NAMALWA (cell line): Measurements from ENCODE around the gene WWOX.
A peak's percentile ranks its signal among the peaks of the same experiment; 100 is the strongest.

Experiments used
- DNase-seq: peaks from one replicate; pipeline ENCODE4 v3.0.0-alpha.2; 2015; ENCODE audit warnings: low spot score

WWOX gene

DNA sequence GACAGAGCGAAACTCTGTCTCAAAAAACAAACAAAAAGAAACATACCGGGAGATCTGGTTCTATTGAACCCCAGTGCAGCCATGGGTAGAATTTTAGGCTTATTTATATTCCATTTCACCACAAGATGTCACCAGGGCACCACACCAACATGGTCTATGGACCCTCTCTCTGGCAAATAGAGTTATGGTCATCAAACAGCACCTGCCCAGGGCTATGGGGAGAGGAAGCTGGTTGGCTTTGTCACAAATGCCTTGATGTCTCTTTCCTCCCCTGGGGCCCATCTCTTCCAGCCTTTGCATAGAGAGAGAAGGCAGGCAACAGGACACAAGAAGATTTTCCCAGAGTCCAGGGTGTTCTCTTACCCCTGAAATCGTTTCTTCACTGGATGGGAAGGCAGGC is 128.4 kb downstream of the WWOX start:
- DNase-seq = peak; percentile 28

DNA sequence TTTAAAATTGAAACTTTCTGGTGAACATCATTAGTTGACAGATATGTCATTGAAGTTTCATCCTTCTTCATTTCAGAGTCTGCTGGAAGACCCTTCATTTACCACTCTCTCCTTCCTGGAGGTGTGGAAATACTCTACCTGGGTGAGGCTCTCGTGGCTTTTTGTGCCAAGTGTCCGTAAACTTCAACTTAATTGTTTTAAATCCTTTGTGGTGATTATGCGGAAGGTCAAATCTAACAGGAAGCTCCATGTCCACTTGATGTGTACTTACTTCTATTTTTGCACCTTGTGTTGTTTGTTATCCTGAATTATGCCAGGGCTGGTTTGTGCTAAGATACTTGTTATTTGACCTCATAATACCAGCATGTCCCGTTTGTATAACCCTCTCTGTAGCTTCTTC is 129.2 kb downstream of the WWOX start:
- no peak for DNase-seq

DNA sequence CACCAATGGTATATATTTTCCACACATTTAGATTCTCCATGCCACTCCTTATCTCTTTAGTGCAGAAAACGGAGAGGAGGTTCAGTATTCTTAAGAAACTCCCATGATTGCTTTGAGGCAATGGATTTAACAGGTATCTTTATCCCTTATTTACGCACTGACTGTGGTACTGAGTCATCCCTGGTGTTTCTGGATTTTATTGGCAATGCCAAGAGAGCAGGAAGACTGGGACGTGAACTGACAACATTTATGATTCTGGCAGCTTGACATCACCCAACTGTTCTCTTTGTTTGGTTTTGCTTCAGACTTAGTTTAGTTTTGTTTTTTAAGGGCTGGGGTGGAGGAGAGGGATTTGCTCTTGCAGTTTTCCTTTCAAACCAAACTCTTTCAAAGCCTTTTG is 131.4 kb downstream of the WWOX start:
- DNase-seq = no peak

DNA sequence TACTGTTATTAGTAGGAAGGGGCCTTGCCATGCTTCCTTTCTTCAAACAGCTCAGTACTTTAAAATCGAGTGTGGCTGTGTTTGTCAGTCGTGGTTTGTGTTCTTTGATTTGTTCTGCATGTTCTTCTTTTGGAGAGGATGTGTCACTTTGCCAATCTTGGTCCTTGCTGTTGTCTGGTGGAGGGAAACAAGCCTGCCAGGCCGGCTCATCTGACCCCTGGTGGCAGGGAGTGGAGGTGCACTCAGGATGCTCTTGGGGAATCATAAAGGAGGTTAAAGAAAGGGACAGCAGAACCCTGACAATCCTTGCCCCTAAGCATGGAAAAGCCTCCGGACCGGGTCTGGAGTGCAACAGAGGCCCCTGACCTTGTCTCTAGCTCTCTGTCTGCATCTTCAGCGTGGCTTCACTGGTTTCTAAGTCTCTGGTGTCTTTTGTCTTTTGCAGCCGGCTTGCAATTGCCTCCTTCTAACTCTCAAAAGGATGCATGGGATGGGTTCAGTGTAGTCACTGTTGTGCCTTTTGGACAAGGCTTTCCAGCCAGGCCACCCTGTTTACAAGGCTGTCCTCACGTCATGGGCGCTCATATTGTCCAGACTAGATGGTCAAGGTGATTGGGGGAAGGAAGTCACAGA is 135.8 kb downstream of the WWOX start:
- DNase-seq = peak; percentile 77

DNA sequence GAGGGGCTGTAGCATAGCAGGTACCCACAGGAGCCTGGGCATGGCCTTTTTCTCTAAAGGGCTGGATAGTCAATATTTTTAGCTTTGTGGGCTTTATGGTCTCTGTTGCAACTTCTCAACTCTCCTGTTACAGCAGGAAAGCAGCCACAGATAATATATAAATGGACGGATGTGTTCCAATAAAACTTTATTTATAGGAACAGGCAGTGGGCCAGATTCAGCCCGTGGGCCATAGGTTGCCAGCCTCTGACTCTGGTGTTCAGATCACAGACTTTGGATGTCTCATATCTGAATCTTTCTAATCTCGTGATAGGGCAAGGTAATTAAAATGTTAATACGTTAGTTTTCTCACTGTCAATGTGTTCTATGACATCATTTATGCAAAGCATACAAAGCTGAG is 136.4 kb downstream of the WWOX start:
- no peak for DNase-seq

DNA sequence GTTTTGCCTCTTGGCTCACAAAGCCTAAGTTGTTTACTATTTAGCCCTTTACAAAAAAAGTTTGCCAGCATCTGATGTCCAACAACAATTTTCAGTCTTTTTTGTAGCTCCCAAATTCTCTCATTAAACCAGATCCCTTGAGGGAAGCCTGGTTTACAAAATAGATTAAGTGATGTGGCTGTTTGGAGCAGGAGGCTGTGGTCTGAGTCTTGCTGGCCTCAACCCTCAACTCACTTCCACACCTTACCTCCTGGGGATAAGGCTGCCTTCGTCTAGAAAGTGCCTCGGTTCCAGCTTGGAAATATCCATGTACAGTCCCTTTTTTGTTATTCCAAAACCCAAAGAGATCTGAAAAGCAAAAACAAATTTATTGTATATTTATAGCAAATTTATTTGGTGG is 138.4 kb downstream of the WWOX start:
- DNase-seq = no peak

DNA sequence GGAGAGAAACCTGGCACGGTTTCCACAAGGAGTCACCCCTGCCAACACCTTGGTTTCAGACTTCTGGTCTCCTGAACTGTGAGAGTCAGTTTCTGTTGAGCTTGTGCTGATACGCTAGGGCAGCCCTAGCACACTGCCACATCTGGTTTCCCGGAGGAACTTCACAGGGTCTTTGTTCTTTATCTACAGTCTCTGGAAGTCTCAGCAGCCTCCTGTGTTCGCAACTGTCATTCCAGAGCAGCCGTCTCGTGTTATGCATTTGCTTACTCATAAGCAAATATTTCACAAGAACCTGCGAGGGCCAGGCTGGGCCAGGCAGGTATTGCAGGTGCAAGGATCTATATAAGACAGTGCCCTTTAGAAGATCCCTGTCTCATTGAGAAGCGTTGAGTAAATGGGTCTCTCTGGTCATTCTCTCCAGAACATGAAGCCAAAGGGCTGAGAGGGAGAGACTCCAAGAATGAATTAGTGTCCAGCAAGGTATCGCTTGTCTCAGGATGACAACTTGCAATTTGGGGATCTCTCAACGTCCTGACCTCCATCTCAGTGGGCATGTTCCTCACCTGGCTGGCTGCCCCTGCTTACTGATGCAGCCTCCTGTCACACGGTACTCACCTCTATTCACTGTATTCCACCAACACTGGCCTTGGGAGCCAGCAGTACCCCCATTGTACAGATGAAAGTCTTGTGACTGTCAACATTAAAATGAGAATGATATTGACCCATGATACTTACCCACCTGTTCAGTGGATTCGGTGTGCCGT is 141.2 kb downstream of the WWOX start:
- no peak for DNase-seq

DNA sequence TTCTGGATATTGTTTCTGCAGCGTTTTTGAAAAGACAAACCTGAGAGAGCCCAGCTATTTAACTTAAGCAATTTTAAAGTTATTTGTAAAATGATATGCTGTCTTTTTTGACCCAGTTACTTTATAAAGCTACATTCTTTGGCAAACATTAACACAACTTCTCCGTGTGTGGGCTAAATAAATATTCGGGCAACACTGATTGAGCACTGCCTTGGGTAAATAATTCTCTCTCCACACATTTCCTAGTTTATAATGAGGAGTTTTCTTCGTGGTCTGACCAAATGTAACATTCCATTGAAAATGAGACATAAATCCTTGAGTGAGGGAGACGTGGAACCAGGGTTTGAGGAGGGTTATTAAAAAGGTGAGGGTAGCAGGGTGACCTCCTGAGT is 142.8 kb downstream of the WWOX start:
- no peak for DNase-seq

DNA sequence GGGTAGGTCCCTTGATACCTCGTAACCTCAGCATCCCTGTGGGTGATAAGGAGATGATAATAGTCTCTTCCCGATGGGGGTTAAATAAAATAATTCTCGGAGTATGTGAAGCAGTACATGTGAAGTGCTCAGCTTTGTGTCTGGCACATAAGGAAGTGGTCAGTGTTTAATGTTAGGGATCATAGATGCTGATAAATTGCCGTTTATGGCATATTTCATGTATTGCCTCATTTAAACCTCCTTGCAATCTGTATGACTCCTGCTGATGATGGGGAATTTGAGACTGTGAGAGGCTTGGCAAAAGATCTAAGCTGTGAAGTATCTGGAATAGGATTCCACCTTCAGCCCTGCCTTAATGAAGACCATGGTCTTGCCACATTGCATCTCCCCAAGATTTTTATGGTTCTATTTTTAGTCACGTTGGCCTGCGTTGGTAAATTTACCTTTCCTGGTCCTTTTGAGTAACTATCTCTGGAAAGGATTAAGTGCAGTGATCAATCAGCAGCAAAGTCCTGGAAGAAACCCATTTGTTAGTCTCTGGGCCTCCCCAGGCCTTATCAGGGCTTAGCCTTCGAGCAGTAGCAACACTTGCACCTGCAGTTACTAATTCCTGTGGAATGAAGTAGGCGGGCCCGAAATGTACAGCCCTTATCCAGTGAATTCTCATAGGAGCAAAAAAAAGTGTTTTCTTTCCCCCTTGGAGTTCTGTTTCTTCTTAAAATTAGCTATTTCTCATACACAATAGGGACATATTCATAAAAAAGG is 144.9 kb downstream of the WWOX start:
- DNase-seq = no peak

DNA sequence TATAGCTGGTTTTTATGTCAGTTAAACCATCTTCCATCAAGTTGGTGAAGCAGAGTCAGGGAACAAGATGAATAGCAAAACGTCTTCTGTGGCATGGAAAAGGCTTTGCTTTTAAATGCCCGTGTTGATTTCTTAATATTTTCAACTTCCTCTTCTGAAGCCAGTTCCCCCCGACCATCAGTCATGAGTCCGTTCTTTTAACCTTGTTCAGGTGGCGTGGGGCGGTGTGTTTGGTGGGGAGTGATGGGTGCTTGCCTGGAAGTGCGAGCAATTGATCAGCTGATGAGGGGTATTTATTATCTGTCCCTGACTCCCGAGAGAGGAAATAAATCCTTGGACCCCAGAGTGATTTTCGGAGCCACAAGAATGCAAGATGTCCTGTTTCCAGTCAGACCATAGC is 147.1 kb downstream of the WWOX start:
- no peak for DNase-seq

DNA sequence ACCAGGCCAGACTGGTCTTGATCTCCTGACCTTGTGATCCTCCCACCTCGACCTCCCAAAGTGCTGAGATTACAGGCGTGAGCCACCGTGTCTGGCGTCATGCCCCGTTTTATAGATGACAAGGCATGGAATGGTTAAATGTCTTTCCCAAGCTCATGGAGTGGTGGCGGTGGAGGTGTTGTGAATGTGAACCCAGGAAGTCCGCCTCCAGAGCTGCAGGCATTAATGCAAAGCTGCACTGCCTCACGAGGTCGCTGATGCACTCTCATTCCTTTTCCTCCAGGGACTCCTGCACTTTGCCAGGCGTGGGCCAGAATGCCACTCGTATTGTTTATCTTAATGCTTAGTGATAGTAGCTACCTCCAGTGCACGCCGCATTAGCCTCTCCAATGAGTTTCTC is 149.6 kb downstream of the WWOX start:
- no peak for DNase-seq

DNA sequence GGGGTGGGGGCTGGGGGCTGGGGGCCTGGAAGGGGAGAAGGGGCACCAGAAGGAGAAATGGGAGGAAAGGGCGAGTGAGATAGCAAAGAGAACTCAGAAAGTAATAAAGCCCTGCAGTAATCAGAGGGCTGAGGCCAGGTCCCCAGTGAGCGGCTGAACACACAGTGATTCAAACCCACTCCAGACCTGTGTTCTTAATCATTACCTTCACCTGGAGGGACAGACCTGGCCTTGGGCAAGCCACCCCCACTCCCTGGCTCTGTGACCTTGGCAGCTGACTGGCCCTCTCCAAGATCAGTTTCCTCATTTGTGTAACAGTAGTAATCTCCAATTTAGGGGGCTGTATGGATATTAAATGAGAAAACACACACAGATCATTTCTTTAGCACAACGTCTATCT is 150.4 kb downstream of the WWOX start:
- no peak for DNase-seq

DNA sequence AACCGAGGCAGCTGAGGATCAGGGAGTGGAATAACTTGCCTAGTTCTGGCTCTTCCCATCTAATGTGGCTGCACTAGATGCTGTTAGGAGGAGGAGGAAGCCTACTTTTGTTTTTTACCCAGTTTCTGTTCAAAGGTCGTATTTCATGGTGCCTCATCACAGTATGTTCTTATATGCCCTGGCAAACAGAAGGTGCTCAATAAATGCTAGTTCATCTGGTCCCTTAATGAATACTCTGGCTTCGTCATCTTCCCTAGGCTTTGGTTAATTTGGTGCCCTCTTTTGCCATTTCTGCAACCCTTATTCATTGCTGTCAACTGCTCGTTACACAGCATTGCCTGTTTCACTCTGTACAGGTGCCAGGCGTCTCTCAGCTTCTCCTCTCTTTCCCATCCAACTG is 151.7 kb downstream of the WWOX start:
- DNase-seq = no peak

DNA sequence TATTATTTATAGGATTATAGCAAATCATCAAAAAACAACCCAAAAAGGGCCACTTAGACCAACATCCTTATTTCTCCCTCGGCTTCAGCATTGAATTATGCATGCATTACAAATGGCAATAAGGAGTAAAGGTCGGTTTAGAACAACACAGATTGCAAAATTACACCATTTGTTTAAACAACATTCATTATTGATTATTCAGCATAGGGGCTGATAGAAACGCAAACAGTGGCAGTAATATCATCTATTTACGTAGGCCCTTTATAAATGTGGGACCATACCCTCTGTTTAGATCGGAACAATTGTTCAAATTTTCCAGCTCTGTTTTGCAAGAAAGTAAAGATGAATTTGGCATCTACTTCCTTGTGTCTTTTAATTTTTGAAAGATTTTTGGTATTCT is 153.3 kb downstream of the WWOX start:
- DNase-seq = no peak

DNA sequence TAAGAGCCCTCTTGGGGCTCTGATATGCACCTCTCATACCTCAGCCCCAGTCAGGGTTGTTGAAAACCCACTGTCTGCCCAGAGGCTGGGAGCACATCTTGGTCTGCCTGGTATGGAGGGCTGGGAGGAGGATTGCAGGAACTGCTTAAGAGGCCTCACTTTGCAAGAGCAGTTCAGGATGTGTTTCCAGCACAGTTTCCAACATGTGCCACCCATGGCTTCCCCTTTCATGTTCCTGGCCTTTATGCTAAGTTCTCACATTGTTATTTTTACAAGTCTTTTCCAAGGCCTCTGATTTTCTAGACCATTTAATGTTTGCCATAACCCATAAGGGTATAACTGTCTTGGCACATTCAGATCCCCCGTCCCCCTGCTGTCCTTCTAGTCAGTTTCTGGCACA is 155.4 kb downstream of the WWOX start:
- no peak for DNase-seq

DNA sequence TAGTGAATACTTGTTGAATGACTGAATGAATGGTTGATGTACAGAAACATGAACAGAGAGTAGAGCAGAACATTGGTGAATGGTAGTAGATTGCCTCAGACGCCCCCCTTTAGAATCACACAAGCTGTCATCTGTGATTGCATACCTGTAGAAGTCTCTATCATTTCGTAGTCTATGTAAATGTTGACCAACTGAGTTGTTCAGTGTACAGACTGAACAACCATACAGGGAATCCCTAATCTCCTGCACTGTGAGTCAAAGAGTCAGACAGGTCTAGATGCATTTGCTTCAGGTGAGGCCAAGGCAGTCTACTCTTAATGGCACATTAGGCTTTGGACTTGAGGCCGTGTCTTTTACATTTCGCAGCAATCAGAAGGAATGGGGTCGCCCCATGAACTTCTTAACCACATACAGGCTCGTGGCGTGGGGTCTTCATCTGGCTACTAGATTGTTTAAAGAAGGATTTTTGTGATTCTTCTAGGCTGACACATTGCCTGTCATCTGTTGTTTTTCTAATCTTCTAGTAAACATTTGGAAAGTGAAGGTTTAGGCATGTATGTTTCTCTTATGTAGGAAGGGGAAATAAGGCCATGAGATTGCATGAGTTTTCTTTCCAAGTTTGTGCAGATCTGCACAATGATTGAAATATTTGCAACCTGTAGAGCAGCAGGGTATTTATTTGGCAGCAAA is 157.4 kb downstream of the WWOX start:
- no peak for DNase-seq

DNA sequence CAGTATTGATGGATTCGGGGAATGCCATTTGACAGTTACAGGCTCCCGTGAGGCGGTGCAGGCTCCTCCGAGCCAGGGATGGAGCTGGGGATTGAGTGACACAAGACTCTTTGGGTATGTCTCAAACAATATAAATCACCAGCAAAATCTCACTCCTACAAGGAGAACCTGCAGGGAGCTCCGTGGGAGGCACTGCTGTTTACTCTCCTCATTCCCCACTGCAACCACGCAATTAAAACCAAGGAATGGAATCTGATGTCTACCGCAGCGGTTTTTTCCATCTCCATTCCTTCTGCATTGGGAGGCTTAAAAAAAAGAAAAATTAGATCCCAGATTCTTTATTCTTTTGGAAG is 157.9 kb downstream of the WWOX start:
- DNase-seq = no peak

DNA sequence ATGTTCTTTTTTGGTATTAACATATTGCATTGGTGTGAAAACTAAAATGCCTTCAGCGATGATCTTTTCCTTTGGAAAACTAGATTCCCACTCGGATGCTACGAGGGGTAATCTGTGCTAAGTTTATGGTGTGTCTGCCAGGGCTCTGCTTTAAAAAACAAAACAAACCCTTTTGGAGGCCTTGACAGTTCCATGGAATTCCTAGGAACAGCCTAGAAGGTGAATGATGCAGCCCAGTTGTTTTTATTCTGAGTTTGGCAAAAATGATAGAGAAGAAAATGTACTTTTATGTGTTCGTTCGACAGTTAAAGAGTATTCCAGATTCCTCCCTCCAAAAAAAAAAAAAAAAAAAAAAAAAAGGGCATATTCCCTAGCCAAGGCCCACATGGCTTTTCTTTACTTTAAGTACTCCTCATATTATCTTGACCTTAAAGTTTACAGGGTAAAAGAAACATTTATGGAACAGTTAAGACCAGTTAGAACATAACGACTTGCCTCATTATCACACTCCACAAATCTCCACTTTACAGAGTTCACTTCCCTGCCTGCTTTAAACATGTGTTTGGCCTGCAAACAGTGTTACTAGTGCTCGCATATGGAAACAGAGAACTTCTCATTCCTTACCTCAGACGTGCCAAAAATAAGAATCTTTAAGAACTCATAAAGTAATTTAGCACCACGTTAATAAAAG is 159.1 kb downstream of the WWOX start:
- DNase-seq = no peak

DNA sequence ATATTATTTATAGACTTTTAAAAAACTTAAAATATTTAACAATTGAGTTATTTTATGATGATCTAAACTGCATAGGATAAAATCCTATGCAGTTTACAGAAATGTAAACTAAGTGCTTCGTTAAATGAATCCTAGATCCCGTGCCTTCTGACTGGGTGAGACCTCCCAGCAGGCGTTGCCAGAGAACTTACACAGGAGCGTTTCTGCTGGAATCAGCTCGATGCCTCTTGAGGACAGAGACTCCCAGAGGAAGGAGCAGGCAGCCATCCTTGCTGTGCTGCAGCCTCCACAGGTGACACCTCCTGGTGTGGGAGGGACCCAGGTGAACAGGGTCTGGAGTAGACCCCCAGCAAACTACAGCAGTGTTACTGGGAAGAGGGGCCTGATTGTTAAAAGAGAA is 160.4 kb downstream of the WWOX start:
- no peak for DNase-seq

DNA sequence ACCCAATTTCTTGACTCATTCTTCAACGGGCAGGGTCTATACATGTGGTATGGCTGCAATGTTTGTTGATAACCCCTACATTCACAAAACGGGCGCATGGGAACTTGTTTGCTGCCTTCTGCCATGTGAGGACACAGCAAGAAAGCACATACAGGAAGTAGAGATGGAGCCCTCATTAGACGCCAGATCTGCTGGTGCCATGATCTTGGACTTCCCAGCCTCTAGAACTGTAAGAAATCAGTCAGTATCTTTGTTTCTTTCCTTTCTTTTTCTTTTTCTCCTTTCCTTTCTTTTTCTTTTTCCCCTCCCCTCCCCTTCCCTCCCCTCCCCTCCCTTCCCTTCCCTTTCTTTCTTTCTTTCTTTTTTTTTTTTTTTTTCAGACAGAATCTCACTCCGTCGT is 165.2 kb downstream of the WWOX start:
- DNase-seq = no peak

DNA sequence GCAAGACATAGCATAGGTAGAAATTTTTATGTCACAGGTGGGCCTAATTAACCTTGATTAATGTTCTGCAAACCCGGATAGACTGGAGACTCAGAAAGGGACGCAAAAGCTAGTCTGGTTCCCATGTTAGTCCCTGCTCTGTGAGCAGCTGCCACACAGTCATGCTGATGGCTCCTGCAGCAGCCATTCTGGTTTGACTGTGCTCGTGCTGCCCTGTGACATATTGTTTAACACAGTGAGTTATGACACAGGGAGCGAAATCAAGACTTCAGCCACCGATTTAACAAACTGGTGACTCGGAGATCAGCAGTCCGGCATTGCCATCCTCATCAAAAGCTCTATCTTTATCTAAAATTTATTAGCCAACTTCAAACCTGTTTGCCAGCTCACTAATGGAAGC is 169.8 kb downstream of the WWOX start:
- DNase-seq = no peak

DNA sequence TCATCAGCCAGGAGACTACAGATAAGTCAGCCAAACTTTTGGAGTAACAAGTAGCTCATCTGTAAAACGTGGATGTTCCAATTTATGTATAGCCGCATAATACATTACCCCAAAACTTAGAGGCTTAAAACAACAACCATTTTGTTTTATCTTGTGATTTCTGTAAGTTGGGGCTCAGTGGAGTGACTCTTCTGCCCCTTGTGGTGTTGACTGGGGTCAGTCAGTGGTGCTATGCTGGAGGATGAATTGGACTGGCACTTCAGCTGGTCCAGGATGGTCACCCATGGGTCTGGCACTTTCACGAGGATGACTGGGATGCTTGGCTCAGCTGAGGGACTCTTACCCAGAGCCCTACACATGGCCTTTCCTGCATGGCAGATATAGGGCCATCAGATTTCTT is 172.5 kb downstream of the WWOX start:
- DNase-seq = no peak
